WTC11 (cell line): ENCODE data around the gene KCNIP1. TPM values are rescaled to one million over a fixed set of nuclear protein-coding genes. Genes with fewer than 3 reads are reported as not detected.

ENCODE experiments used
- ATAC-seq: fragments of 200-7000 bp; cut with Tn5 transposase; 2 replicates; pipeline ENCODE4 v1.10.0; 2021; ENCODE audit warnings: mild to moderate bottlenecking, moderate library complexity
- CTCF ChIA-PET: fragments of 300-600 bp; sonication (Branson Sonifier 250); formaldehyde crosslinking; loops from one replicate; lab custom pipeline; 2021; ENCODE audit warnings: antibody characterized with exemption; lab: Charles Lee
- POLR2A ChIA-PET: fragments of 350-600 bp; sonication (Branson Sonifier 250); formaldehyde crosslinking; loops from one replicate; lab custom pipeline; 2021; ENCODE audit warnings: antibody characterized with exemption; lab: Charles Lee
- DNase-seq: peaks from one replicate; pipeline ENCODE4 v3.0.0; 2021; ENCODE audit warnings: low spot score
- H3K27ac Mint-ChIP-seq: 2 replicates; pipeline ENCODE4 v1.8.0; 2021; ENCODE audit warnings: mixed read lengths
- H3K27me3 Mint-ChIP-seq: 2 replicates; pipeline ENCODE4 v1.8.0; 2021; ENCODE audit warnings: low read depth, mild to moderate bottlenecking, moderate library complexity, mixed read lengths
- H3K36me3 Mint-ChIP-seq: 2 replicates; pipeline ENCODE4 v1.8.0; 2021; ENCODE audit warnings: mixed read lengths
- H3K4me1 Mint-ChIP-seq: 2 replicates; pipeline ENCODE4 v1.8.0; 2022; ENCODE audit warnings: mixed read lengths
- H3K4me3 Mint-ChIP-seq: 2 replicates; pipeline ENCODE4 v1.8.0; 2021; ENCODE audit warnings: mild to moderate bottlenecking, moderate library complexity, mixed read lengths
- H3K9me3 Mint-ChIP-seq: 2 replicates; pipeline ENCODE4 v1.8.0; 2021; ENCODE audit warnings: mixed read lengths
- ELF4 ChIP-seq: sonication (generic); formaldehyde crosslinking; IDR thresholded peaks from 2 replicates; pipeline ENCODE4 v1.8.1; 2022; ENCODE audit warnings: low read depth, mild to moderate bottlenecking, moderate library complexity, missing genetic modification reagents
- FOXP1 ChIP-seq: sonication (generic); formaldehyde crosslinking; IDR thresholded peaks from 2 replicates; pipeline ENCODE4 v1.8.0; 2022; ENCODE audit warnings: missing genetic modification reagents, mild to moderate bottlenecking, moderate library complexity, borderline replicate concordance
- JUN ChIP-seq: sonication (generic); formaldehyde crosslinking; IDR thresholded peaks from 2 replicates; pipeline ENCODE4 v1.8.0; 2023; ENCODE audit warnings: mild to moderate bottlenecking, missing genetic modification reagents
- KAT7 ChIP-seq: sonication (generic); formaldehyde crosslinking; IDR thresholded peaks from 2 replicates; pipeline ENCODE4 v1.8.1; 2023; ENCODE audit warnings: missing genetic modification reagents, mild to moderate bottlenecking, borderline replicate concordance
- MYBL2 ChIP-seq: sonication (generic); formaldehyde crosslinking; IDR thresholded peaks from 2 replicates; pipeline ENCODE4 v1.8.1; 2023; ENCODE audit warnings: mild to moderate bottlenecking, moderate library complexity, missing genetic modification reagents
- NFATC4 ChIP-seq: fragments of 250-450 bp; sonication (Bioruptor Pico); IDR thresholded peaks from 2 replicates; pipeline ENCODE4 v1.9.0; 2021; ENCODE audit warnings: mild to moderate bottlenecking
- NR3C1 ChIP-seq: sonication (generic); formaldehyde crosslinking; conservative IDR thresholded peaks from 2 replicates; pipeline ENCODE4 v1.8.1; 2023; ENCODE audit warnings: low read depth, mild to moderate bottlenecking, missing genetic modification reagents
- PRRX2 ChIP-seq: fragments of 250-450 bp; sonication (Bioruptor Pico); IDR thresholded peaks from 2 replicates; pipeline ENCODE4 v1.8.0; 2021; ENCODE audit warnings: mild to moderate bottlenecking
- SP1 ChIP-seq: sonication (generic); formaldehyde crosslinking; conservative IDR thresholded peaks from 2 replicates; pipeline ENCODE4 v1.8.1; 2022; ENCODE audit warnings: missing genetic modification reagents
- TEAD1 ChIP-seq: sonication (generic); formaldehyde crosslinking; IDR thresholded peaks from 2 replicates; pipeline ENCODE4 v1.8.0; 2022; ENCODE audit warnings: mild to moderate bottlenecking, missing genetic modification reagents
- ZNF219 ChIP-seq: sonication (generic); formaldehyde crosslinking; IDR thresholded peaks from 2 replicates; pipeline ENCODE4 v1.8.0; 2023; ENCODE audit warnings: missing genetic modification reagents, mild to moderate bottlenecking, borderline replicate concordance
- ZNF317 ChIP-seq: sonication (generic); formaldehyde crosslinking; IDR thresholded peaks from 2 replicates; pipeline ENCODE4 v1.8.1; 2023; ENCODE audit warnings: low read depth, mild to moderate bottlenecking, moderate library complexity, missing genetic modification reagents, borderline replicate concordance
- ZNF396 ChIP-seq: fragments of 250-450 bp; sonication (Bioruptor Pico); IDR thresholded peaks from 2 replicates; pipeline ENCODE4 v1.8.0; 2021; ENCODE audit warnings: mild to moderate bottlenecking, moderate library complexity, borderline replicate concordance
- total RNA-seq: library from RNA; stranded (reverse); gene quantifications from 3 replicates; pipeline ENCODE4 v1.2.3, GENCODE V29; 2021
- TF ChIP-seq, protein P1 (sequence below): sonication (generic); formaldehyde crosslinking; IDR thresholded peaks from 2 replicates; pipeline ENCODE4 v1.8.0; 2022; ENCODE audit warnings: mild to moderate bottlenecking, missing genetic modification reagents
- TF ChIP-seq, protein P2 (sequence below): sonication (generic); formaldehyde crosslinking; IDR thresholded peaks from 2 replicates; pipeline ENCODE4 v1.8.1; 2023; ENCODE audit warnings: mild to moderate bottlenecking, missing genetic modification reagents, borderline replicate concordance
- TF ChIP-seq, protein P3 (sequence below): sonication (generic); formaldehyde crosslinking; IDR thresholded peaks from 2 replicates; pipeline ENCODE4 v1.8.1; 2023; ENCODE audit warnings: mild to moderate bottlenecking, moderate library complexity, missing genetic modification reagents
- TF ChIP-seq, protein P4 (sequence below): sonication (generic); formaldehyde crosslinking; IDR thresholded peaks from 2 replicates; pipeline ENCODE4 v1.8.1; 2022; ENCODE audit warnings: mild to moderate bottlenecking, moderate library complexity, missing genetic modification reagents

The KCNIP1 gene
- total RNA-seq, 1 experiment from 2014 or later, result 0.59 TPM

DNA sequence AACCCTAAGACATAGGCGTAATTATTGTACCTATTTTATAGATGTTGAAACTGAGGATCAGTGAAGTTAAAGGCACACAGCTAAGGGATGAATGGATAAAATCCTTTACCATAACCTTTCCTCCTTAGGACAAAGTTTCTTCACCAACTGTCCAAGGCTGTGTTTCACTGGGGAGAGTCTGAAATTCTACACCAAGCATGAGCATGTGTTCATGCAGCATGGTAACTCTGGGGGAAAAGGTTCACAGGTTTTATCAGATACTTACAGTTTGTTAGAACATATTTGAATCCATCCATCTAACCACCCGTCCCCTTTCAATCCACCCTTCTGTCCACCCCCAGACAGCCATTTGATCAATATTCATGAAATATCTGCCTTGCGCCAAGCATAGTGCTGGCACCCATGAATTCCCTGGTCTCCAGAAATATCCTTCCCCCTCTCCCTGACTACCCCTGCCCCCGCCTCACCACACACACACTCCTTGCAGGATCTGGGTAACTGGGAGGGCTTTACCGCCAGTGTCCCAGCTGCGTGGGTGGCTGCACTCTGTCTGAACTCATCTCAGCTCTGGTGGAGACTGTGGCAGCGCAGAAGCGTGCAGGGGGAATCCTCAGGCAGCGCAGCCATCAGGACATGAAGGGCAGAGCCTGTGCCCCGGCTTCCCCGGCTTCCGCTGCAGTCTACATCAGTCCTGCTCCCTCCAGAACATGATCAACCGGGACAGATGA is 6.3 kb upstream of the KCNIP1 start:
- ATAC-seq (no peak), DNase-seq (no peak)
- no peak for TF ChIP-seq JUN
- no peak for TF ChIP-seq PRRX2 (CRISPR knock-in tag)
- no peak for TF ChIP-seq MYBL2 (CRISPR knock-in tag)
- TF ChIP-seq SP1 (CRISPR knock-in tag), result no peak
- TF ChIP-seq NFATC4 (CRISPR knock-in tag), result no peak
- TF ChIP-seq, protein P1, sequence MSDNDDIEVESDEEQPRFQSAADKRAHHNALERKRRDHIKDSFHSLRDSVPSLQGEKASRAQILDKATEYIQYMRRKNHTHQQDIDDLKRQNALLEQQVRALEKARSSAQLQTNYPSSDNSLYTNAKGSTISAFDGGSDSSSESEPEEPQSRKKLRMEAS (CRISPR knock-in tag), result no peak
- no peak for TF ChIP-seq KAT7 (CRISPR knock-in tag)
- TF ChIP-seq, protein P2, sequence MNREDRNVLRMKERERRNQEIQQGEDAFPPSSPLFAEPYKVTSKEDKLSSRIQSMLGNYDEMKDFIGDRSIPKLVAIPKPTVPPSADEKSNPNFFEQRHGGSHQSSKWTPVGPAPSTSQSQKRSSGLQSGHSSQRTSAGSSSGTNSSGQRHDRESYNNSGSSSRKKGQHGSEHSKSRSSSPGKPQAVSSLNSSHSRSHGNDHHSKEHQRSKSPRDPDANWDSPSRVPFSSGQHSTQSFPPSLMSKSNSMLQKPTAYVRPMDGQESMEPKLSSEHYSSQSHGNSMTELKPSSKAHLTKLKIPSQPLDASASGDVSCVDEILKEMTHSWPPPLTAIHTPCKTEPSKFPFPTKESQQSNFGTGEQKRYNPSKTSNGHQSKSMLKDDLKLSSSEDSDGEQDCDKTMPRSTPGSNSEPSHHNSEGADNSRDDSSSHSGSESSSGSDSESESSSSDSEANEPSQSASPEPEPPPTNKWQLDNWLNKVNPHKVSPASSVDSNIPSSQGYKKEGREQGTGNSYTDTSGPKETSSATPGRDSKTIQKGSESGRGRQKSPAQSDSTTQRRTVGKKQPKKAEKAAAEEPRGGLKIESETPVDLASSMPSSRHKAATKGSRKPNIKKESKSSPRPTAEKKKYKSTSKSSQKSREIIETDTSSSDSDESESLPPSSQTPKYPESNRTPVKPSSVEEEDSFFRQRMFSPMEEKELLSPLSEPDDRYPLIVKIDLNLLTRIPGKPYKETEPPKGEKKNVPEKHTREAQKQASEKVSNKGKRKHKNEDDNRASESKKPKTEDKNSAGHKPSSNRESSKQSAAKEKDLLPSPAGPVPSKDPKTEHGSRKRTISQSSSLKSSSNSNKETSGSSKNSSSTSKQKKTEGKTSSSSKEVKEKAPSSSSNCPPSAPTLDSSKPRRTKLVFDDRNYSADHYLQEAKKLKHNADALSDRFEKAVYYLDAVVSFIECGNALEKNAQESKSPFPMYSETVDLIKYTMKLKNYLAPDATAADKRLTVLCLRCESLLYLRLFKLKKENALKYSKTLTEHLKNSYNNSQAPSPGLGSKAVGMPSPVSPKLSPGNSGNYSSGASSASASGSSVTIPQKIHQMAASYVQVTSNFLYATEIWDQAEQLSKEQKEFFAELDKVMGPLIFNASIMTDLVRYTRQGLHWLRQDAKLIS, result no peak
- TF ChIP-seq NR3C1 (CRISPR knock-in tag), result no peak
- TF ChIP-seq, protein P3, sequence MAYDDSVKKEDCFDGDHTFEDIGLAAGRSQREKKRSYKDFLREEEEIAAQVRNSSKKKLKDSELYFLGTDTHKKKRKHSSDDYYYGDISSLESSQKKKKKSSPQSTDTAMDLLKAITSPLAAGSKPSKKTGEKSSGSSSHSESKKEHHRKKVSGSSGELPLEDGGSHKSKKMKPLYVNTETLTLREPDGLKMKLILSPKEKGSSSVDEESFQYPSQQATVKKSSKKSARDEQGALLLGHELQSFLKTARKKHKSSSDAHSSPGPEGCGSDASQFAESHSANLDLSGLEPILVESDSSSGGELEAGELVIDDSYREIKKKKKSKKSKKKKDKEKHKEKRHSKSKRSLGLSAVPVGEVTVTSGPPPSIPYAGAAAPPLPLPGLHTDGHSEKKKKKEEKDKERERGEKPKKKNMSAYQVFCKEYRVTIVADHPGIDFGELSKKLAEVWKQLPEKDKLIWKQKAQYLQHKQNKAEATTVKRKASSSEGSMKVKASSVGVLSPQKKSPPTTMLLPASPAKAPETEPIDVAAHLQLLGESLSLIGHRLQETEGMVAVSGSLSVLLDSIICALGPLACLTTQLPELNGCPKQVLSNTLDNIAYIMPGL (CRISPR knock-in tag), result no peak
- TF ChIP-seq, protein P4, sequence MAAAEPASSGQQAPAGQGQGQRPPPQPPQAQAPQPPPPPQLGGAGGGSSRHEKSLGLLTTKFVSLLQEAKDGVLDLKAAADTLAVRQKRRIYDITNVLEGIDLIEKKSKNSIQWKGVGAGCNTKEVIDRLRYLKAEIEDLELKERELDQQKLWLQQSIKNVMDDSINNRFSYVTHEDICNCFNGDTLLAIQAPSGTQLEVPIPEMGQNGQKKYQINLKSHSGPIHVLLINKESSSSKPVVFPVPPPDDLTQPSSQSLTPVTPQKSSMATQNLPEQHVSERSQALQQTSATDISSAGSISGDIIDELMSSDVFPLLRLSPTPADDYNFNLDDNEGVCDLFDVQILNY, result no peak
- no peak for TF ChIP-seq ZNF219
- no peak for TF ChIP-seq TEAD1
- no peak for TF ChIP-seq ZNF317 (CRISPR knock-in tag)
- no peak for TF ChIP-seq ELF4
- TF ChIP-seq ZNF396 (CRISPR knock-in tag), result no peak
- H3K4me3 Mint-ChIP-seq, result no peak overlapping the region
- no peak overlapping the region for H3K27ac Mint-ChIP-seq
- H3K36me3 Mint-ChIP-seq, result no peaks in the 10 kb centered on the region
- ChIA-PET CTCF (interaction anchor here (3.5 kb wide), 1 partner anchor 11 kb away, joined by 13 read pairs; no protein-coding TSS in a partner anchor), POLR2A (no interaction called here)
- no peaks in the 10 kb centered on the region for H3K9me3 Mint-ChIP-seq
- peaks cover 10% of the 10 kb centered on the region for H3K4me1 Mint-ChIP-seq
- H3K27me3 Mint-ChIP-seq, result peaks cover 3% of the 10 kb centered on the region

DNA sequence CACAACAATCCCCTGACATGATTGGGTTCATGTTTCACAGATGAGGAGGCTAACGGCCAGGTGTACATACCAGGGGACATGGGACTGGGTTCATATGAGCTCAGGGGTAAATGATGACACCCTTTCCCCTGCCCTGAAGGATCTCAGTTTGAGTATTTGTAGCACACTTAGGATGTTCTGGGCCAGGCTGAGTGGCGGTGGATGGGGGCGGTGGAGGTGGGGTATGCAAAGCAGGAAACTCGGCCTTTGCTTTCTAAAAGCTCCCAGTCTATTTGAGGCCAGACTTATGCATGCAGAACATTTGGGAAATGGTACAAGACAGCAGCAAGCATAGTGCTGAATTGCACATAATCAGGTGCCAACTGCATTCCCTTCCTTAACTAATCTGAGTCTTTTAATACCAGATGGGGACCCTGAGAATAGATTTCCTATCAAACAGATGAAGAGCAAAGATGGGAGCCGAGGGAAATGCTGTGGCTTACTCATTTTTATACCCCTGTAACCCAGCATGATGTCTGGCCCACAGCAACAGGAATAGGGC is 4.9 kb upstream of the KCNIP1 start:
- no peak for TF ChIP-seq FOXP1 (CRISPR knock-in tag)
- TF ChIP-seq ELF4, result no peak
- no peak for TF ChIP-seq ZNF317 (CRISPR knock-in tag)
- TF ChIP-seq, all 79 proteins: peak for 0
- CTCF ChIA-PET, result interaction anchor here (0.6 to 3.5 kb wide), 2 partner anchors 10 to 125 kb away, joined by 4 to 13 read pairs; no protein-coding TSS in a partner anchor

More for the DNA sequence above, 4.9 kb upstream of the KCNIP1 start:
- Mint-ChIP-seq H3K27me3 (peaks cover 16% of the 10 kb centered on the region), H3K9me3 (no peaks in the 10 kb centered on the region), H3K4me3 (no peak overlapping the region), H3K27ac (no peak overlapping the region), H3K36me3 (no peaks in the 10 kb centered on the region), H3K4me1 (peaks cover 19% of the 10 kb centered on the region)
- POLR2A ChIA-PET, result no interaction called here
- ATAC-seq, result no peak
- no peak for DNase-seq
